ENCODE measurements around the gene LRRC51.

GRCh38 chr11:72042064-72042745 is 38.4 kb upstream of the LRRC51 start:
- no peak for TF ChIP-seq CTCF (IDR thresholded peaks at IDR 0.05; ENCODE audit: insufficient read depth, low read length, poor library complexity, severe bottlenecking)
- no peak for TF ChIP-seq EZH2phosphoT487 (conservative IDR thresholded peaks at IDR 0.05; ENCODE audit: low read length)

All from SU-DHL-6 (cell line).